Measurements from ENCODE around the gene RPL11. TPM values are rescaled to one million over a fixed set of nuclear protein-coding genes. Genes with fewer than 3 reads are reported as not detected.

RPL11 gene
- total RNA-seq, 1 experiment from 2014 or later: 1,441 TPM

DNA sequence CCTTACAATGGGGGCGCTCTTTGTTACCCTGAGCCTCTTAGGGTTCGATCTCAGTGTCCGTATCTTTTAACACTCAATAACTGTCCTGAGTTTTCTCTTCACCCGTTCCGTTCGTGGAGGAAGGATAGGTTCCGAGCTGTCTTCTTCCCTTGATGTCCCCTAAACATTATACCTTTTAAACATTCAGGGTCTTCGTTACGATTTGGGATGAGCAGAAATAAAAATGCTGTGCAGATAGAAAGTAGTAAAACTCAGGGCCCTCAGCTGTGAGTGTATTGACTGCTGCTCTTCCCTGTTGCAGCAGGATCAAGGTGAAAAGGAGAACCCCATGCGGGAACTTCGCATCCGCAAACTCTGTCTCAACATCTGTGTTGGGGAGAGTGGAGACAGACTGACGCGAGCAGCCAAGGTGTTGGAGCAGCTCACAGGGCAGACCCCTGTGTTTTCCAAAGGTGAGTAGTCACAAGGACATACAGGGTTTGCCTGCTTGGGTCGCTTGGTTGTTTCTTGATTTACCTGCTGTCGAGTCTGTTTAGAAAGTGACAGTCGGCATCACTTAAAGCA, 784 bp downstream of the RPL11 start:
- DNase-seq (no peak), ATAC-seq (no peak)
- CTCF ChIA-PET: interaction anchor here (0.8 kb wide), 1 partner anchor 148 kb away, joined by 10 read pairs; no protein-coding TSS in a partner anchor
- Histone ChIP-seq H3F3A (ENCODE audit: low read length, unreplicated experiment) (no peaks in the 10 kb centered on the region), H3K4me3 (ENCODE audit: low read length) (peak overlapping the region; percentile 95), H3K27me3 (ENCODE audit: low read length) (no peaks in the 10 kb centered on the region), H4K20me1 (ENCODE audit: low read length) (peaks cover 53% of the 10 kb centered on the region), H3K4me2 (ENCODE audit: low read length) (peak overlapping the region; percentile 86), H2AFZ (ENCODE audit: low read length) (no peak overlapping the region), H3K4me1 (ENCODE audit: insufficient read depth, low read length) (peaks cover 21% of the 10 kb centered on the region), H3K9ac (ENCODE audit: low read length) (peak overlapping the region; percentile 98), H3K79me2 (ENCODE audit: low read length) (peaks cover 58% of the 10 kb centered on the region), H3K9me2 (replicated peaks; ENCODE audit: low read length) (no peaks in the 10 kb centered on the region), H3K36me3 (ENCODE audit: low read depth, low read length) (peaks cover 53% of the 10 kb centered on the region), H3K27ac (ENCODE audit: low read length) (peak overlapping the region; percentile 47), H3K9me3 (ENCODE audit: low read length) (no peaks in the 10 kb centered on the region)
- intact Hi-C loops (cut with micrococcal nuclease): no loop called here
- BruUV-seq (replicated peaks): no TSS peak
- TF ChIP-seq EZH2 (IDR thresholded peaks at IDR 0.05; ENCODE audit: low read length, unreplicated experiment) (no peak), EZH2phosphoT487 (IDR thresholded peaks at IDR 0.05; ENCODE audit: borderline replicate concordance, low read length) (no peak)
- TF ChIP-seq, protein P1, sequence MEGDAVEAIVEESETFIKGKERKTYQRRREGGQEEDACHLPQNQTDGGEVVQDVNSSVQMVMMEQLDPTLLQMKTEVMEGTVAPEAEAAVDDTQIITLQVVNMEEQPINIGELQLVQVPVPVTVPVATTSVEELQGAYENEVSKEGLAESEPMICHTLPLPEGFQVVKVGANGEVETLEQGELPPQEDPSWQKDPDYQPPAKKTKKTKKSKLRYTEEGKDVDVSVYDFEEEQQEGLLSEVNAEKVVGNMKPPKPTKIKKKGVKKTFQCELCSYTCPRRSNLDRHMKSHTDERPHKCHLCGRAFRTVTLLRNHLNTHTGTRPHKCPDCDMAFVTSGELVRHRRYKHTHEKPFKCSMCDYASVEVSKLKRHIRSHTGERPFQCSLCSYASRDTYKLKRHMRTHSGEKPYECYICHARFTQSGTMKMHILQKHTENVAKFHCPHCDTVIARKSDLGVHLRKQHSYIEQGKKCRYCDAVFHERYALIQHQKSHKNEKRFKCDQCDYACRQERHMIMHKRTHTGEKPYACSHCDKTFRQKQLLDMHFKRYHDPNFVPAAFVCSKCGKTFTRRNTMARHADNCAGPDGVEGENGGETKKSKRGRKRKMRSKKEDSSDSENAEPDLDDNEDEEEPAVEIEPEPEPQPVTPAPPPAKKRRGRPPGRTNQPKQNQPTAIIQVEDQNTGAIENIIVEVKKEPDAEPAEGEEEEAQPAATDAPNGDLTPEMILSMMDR (conservative IDR thresholded peaks at IDR 0.05; ENCODE audit: low read depth, low read length): no peak
- POLR2A ChIA-PET (ENCODE audit: unreplicated experiment): interaction anchor here (1.0 kb wide), 1 partner anchor 8 kb away, joined by 3 read pairs; no protein-coding TSS in a partner anchor

- ChIA-PET CTCF (no interaction called here), POLR2A (ENCODE audit: unreplicated experiment) (no interaction called here)
- H3K4me3 ChIP-seq (ENCODE audit: low read length): peak overlapping the region; percentile 95
- DNase-seq (no peak), ATAC-seq (no peak)
- peak overlapping the region; percentile 86 for H3K4me2 ChIP-seq (ENCODE audit: low read length)
- H3K79me2 ChIP-seq (ENCODE audit: low read length): peaks cover 70% of the 10 kb centered on the region
- H3K36me3 ChIP-seq (ENCODE audit: low read depth, low read length): peaks cover 65% of the 10 kb centered on the region
- H3K9ac ChIP-seq (ENCODE audit: low read length): peak overlapping the region; percentile 98; the same call in 1 of the 2 replicates
- intact Hi-C loops (cut with micrococcal nuclease): no loop called here
- no peak for TF ChIP-seq EZH2phosphoT487 (IDR thresholded peaks at IDR 0.05; ENCODE audit: borderline replicate concordance, low read length)
- TF ChIP-seq, protein P1 (conservative IDR thresholded peaks at IDR 0.05; ENCODE audit: low read depth, low read length): no peak
- TF ChIP-seq EZH2 (IDR thresholded peaks at IDR 0.05; ENCODE audit: low read length, unreplicated experiment): no peak
- H3F3A ChIP-seq (ENCODE audit: low read length, unreplicated experiment): no peaks in the 10 kb centered on the region
- H3K9me2 ChIP-seq (replicated peaks; ENCODE audit: low read length): no peaks in the 10 kb centered on the region
- H4K20me1 ChIP-seq (ENCODE audit: low read length): peaks cover 65% of the 10 kb centered on the region
- H3K27ac ChIP-seq (ENCODE audit: low read length): no peak overlapping the region
- H3K4me1 ChIP-seq (ENCODE audit: insufficient read depth, low read length): peaks cover 21% of the 10 kb centered on the region
- no peak overlapping the region for H2AFZ ChIP-seq (ENCODE audit: low read length)
- no TSS peak for BruUV-seq (replicated peaks)
- no peaks in the 10 kb centered on the region for H3K9me3 ChIP-seq (ENCODE audit: low read length)
- H3K27me3 ChIP-seq (ENCODE audit: low read length): no peaks in the 10 kb centered on the region
Observed at GRCh38 chr1:23693599-23693998, 2.0 kb downstream of the RPL11 start.

- no peaks in the 10 kb centered on the region for H3K27me3 ChIP-seq (ENCODE audit: low read length)
- H3K4me2 ChIP-seq (ENCODE audit: low read length): peak overlapping the region; percentile 86
- H2AFZ ChIP-seq (ENCODE audit: low read length): no peak overlapping the region
- no peaks in the 10 kb centered on the region for H3F3A ChIP-seq (ENCODE audit: low read length, unreplicated experiment)
- H3K27ac ChIP-seq (ENCODE audit: low read length): no peak overlapping the region
- ATAC-seq (no peak), DNase-seq (no peak)
- intact Hi-C loops (cut with micrococcal nuclease): no loop called here
- ChIA-PET POLR2A (ENCODE audit: unreplicated experiment) (no interaction called here), CTCF (no interaction called here)
- H3K36me3 ChIP-seq (ENCODE audit: low read depth, low read length): peaks cover 72% of the 10 kb centered on the region
- TF ChIP-seq EZH2phosphoT487 (IDR thresholded peaks at IDR 0.05; ENCODE audit: borderline replicate concordance, low read length) (no peak), EZH2 (IDR thresholded peaks at IDR 0.05; ENCODE audit: low read length, unreplicated experiment) (no peak)
- TF ChIP-seq, protein P1 (conservative IDR thresholded peaks at IDR 0.05; ENCODE audit: low read depth, low read length): no peak
- H3K4me1 ChIP-seq (ENCODE audit: insufficient read depth, low read length): peaks cover 21% of the 10 kb centered on the region
- peaks cover 72% of the 10 kb centered on the region for H4K20me1 ChIP-seq (ENCODE audit: low read length)
- no peaks in the 10 kb centered on the region for H3K9me2 ChIP-seq (replicated peaks; ENCODE audit: low read length)
- no TSS peak for BruUV-seq (replicated peaks)
- no peaks in the 10 kb centered on the region for H3K9me3 ChIP-seq (ENCODE audit: low read length)
- peak overlapping the region; percentile 95; the same call in 1 of the 2 replicates for H3K4me3 ChIP-seq (ENCODE audit: low read length)
- H3K9ac ChIP-seq (ENCODE audit: low read length): no peak overlapping the region
- peaks cover 78% of the 10 kb centered on the region for H3K79me2 ChIP-seq (ENCODE audit: low read length)
Observed at GRCh38 chr1:23694371-23694770, 2.8 kb downstream of the RPL11 start.

All from PC-3 (cell line).